ENCODE results near the gene DRG1.
"Not testable (repeated sequence)": the region's sequence is repeated elsewhere in the genome, so short reads cannot be mapped to it uniquely, and the experiment has no call there.

Gene DRG1, protein sequence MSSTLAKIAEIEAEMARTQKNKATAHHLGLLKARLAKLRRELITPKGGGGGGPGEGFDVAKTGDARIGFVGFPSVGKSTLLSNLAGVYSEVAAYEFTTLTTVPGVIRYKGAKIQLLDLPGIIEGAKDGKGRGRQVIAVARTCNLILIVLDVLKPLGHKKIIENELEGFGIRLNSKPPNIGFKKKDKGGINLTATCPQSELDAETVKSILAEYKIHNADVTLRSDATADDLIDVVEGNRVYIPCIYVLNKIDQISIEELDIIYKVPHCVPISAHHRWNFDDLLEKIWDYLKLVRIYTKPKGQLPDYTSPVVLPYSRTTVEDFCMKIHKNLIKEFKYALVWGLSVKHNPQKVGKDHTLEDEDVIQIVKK

DNA sequence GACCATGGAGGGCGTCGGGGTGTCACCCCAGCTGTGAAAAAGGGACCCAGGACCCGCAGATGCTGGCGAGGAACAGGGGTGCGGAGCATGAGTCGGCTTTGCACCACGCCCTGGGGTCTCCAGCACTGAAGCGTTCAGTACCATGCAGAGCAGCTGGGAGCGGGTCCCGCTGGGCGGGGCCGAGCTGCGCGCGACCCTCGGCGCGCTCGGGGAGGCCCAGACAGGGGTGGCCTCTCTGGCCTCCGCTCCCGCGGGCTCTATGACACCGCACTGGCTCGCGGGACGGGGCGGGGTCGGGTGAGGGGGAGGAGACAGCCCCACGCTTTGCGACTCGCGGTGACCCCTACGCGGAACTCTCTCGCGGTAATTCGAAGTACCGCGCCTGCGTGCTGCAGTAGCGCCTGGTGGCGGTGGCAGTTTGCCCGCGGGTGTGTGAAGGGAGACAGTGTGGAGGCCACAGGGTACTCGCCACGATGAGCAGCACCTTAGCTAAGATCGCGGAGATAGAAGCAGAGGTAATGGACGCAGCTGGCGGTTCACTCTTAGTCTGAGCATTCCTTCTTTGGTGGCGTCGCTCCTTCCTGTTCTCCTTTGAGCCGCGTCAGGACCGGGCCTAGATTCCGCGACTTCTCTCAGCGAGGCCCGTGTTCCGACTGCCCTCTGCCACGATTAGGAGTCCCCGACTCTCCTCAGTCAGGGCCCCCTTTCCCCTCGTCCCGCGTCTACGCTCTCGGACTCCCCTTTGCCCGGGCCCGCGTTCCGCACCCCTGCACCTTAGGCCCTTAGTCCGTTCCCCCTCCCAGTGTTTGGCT is at the start of gene DRG1:
DRG1 (plus strand) TSS at position 394 of the 812 bp plus-strand sequence; CDS start at position 474, 80 bp downstream.
- DNase-seq, result peak; percentile 95 to 98

DNA sequence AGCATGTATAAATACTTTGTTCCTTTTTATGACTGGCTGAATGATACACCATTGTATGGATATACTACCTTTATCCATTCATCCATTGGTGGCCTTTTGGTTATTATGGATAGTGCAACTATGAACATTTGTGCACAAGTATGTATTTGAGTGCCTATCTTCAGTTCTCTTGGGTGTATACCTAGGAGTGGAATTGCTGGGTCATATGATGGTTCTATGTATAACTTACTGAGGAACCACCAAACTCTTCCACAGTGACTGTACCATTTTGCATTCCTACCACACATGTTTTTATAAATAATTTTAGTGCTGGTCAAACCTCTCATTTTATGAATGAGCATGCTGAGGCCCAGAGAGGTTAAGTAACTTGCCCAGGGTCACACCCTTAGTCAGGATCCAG is 49.4 kb upstream of the DRG1 start:
- no peak for DNase-seq

DNA sequence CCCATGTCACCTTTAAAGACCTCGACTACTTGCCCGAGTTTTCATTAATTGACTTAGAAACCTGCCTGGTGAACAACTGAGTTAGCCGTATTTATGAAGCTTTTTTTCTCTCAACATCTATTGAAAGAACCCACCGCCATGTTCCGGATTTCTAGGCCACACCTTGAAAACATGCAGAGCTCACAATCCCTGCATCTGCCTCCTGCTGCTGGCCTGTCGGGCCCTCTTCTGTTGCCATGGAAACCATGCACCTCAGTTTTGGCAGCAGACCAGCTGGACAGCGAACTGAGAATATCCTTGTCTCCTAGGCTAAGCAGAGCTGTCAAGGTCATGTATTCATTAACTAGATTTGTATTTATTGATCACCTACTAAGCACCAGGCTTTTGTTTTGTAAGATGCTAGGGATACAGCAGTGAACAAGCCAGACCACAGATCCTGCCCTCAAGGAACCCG is 49.0 kb upstream of the DRG1 start:
- DNase-seq, result no peak

DNA sequence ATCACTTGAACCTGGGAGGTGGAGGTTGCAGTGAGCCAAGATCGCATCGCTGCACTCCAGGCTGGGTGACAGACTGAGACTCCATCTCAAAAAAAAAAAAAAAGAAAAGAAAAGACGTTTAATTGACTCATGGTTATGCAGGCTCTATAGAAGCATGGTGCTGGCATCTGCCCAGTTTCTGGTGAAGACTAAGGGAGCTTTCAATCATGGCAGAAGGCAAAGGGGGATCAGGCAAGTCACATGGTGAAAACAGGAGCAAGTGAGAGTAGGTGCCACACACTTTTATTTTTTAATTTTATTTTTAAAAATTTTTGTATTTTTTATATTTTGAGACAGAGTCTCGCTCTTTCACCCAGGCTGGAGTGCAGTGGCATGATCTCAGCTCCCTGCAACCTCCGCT is 44.9 kb upstream of the DRG1 start:
- DNase-seq, result no peak

DNA sequence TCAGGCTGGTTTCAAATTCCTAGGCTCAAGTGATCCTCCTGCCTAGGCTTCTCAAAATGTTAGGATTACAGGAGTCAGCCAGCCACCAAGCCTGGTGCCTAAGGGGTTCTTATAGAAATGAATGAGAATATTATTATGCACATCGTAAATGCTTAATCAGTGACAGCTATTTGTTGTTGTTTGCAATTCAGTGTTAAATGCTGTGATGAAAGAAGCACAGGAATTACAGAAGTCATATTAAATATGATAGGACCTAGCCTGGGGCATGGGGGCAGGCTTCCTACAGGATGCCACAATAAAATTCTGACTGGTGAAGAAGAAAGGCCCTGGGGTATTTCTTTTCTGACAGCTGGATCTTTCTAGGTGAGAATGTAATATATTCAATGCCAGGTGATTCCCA is 39.4 kb upstream of the DRG1 start:
- no peak for DNase-seq

DNA sequence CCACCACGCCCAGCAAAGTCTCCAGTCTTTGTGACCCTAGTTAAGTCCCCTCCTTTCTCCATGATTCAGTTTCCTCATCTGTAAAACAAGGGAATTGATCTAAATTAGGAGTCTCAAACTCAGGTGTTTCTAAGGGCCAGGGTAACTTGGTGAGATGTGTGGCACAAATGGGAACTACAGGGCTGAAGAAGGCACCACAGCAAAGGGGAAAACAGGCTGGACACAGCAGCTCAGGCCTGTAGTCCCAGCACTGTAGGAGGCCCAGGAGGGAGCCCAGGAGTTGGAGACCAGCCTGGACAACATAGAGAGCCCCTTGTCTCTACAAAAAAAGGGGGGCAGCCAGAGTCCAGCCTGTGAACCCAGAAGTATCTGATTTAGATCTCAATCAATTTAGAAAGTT is 37.7 kb upstream of the DRG1 start:
- no peak for DNase-seq

DNA sequence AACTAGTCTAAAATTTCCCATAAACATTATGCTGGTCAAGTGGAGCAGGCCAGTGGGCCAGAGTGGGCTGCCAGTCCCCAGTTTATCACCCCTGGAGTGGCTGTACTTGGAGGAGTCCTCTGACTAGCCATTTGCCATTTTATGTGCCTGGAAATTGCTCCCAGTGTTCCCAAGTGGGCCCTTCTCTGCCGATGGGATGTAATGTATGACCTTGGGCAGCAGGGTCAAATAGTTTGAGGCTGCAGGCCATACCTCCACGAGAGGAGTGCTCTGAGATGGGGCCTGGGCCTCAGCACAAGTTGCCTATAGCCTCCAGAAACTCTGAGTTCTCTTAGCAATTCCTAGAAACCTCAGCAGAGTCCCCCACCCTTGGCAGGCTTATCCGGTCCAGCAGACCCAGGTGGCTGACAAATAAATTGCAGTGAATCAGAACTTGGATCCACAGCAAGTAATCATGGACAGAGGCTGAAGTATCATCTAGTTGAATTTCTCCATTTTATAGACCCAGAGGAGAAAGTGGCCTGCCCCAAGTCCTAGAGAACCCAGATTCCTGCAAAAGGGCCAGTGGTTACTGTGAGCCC is 35.4 kb upstream of the DRG1 start:
- no peak for DNase-seq

DNA sequence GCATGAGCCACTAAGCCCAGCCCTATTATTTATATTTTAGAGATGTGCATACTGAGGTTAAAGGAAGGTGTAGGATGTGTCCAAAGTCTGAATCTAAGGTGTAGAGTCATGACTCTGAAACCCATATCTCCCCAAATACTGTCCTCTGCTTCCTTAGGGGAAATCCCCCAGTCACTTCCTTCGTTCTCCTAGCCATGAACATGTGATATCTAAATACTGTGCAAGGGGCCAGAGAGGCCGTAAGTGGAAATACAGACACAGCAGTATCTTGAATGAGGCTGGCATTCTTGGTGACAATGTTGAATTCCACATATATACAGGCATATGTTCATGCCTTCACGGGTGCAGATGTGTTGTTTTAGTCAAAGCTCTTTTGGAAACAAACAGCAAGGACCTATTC is 32.0 kb upstream of the DRG1 start:
- DNase-seq, result no peak

DNA sequence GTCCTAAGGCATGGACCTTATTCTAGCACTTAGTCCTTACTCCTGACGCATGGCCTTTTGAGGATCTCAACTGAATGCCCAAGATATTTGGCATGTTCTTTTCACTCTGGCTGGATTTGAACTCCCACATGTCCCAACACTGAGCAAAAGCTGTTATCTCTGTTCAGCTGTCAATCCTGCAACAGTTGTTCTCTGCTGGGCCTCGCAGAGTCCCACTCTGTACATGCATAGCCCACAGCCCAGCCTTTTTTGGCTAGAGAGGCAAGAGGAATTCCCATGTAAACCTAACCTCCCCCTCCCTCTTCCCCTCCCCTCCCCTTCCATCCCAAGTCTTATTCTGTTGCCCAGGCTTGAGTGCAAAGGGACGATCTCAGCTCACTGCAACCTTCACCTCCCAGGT is 21.8 kb upstream of the DRG1 start:
- no peak for DNase-seq

DNA sequence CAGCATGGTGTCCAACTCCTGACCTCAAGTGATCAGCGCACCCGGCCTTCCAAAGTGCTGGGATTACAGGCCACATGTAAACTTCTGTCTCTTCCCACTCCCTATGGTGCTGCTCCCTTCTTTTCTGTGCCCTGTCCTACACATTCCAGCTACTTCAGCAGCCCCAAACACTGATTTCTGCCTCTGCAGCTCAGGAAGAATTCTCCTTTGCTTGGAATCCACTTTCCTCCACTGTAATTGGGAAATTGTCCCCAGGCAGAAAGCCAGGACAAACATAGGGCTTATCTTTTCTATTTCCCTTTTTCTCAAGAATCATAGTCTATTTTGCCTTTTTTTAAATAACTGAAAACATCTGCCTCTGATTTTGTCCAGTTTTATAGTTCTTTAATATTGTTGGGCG is 21.3 kb upstream of the DRG1 start:
- DNase-seq, result no peak

DNA sequence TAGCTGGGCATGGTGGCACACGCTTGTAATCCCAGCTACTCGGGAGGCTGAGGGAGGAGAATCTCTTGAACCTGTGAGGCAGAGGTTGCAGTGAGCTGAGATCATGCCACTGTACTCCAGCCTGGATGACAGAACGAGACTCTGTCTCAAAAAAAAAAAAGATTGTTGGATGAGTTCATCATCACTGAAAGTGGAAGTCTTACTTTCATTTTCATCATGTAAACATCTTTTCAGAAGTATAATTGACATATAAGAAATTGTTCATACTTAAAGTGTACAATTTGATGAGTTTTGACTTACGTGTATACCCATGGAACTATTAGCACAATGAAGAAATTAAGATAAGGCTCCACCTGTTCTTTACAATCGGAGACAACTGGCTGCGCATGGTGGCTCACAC is 20.8 kb upstream of the DRG1 start:
- DNase-seq, result not testable (repeated sequence)

DNA sequence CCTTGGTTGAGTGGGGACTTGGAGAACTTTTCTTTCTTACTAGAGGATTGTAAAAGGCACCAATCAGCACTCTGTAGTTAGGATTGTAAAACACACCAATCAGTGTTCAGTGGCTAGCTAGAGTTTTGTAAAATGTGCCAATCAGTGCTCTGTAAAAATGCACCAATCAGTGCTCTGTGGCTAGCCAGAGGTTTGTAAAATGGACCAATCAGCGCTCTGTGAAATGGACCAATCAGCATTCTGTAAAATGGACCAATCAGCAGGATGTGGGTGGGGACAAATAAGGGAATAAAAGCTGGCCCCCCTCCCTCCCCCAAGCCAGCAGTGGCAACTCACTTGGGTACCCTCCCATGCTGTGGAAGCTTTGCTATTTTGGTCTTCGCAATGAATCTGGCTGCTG is 5.5 kb upstream of the DRG1 start:
- no peak for DNase-seq

DNA sequence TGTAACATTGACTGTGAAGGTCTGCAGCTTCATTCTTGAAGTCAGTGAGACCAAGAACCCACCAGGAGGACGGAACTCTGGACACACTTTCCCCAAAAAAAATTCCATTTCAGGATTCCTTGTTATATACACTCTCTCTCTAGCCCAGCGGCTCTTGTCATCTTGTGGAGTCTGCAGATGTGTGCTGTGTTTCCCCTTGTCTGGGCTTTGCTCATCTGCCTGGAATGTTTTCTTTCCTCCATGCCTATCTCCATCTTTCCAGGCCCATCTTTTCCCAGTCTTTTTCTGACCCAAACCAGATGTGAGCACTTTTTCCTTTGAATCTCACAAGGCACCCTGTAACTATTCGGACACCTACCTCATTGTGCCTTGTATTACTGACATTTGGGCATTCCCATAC is 5.1 kb upstream of the DRG1 start:
- no peak for DNase-seq

DNA sequence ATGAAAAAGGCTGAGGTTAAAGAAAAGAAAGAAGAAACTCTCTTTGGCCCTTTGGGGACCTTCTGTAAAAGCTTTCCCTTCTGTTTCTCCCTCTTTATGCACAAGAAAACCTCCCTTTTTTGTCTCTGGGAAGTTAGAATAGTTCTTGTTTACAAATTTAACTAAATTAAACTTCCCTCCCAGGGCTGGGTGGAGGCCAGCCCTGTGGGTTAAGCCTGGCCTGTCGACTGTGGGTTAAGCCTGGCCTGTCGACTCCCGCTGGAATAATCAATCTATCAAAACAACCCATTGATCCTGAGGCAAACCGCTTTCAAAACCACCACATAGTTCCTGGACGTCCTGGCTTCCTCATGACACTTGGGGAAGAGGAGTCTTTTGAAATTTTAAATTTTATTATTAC is 1.2 kb upstream of the DRG1 start:
- DNase-seq, result no peak

DNA sequence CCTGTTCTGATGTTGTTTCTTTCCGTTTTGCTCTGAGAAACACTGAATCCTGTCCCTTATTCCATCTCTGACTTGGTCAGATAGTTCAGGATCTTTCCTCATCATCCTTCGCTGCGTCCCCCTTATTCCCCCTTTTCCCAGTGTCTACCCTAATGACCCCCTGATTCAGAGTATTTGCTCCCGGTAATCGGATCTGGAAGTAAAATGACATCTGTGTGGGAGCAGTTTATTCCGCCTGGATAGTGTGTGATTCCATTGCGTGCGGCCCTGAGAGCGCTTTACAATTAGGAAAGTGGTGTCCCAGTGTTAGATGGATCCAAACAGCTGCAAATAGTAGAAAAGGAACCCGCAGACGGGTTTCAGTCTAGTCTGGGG is 606 bp downstream of the DRG1 start:
- DNase-seq, result no peak

DNA sequence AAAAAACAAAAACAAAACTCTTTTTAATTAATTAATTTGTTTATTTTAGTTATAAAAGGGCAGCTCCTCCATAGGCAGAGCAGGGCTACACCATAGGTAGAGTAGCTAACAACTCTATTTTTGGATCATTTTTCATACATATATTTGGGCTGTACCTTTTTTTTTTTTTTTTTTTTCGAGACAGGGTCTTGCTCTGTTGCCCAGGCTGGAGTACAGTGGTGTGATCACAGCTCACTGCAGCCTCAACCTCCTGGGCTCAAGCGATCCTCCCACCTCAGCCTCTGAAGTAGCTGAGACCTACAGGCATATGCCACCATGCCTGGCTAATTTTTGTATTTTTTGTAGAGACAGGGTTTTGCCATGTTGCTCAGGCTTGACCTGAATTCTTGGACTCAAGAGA is 2.9 kb downstream of the DRG1 start:
- not testable (repeated sequence) for DNase-seq

DNA sequence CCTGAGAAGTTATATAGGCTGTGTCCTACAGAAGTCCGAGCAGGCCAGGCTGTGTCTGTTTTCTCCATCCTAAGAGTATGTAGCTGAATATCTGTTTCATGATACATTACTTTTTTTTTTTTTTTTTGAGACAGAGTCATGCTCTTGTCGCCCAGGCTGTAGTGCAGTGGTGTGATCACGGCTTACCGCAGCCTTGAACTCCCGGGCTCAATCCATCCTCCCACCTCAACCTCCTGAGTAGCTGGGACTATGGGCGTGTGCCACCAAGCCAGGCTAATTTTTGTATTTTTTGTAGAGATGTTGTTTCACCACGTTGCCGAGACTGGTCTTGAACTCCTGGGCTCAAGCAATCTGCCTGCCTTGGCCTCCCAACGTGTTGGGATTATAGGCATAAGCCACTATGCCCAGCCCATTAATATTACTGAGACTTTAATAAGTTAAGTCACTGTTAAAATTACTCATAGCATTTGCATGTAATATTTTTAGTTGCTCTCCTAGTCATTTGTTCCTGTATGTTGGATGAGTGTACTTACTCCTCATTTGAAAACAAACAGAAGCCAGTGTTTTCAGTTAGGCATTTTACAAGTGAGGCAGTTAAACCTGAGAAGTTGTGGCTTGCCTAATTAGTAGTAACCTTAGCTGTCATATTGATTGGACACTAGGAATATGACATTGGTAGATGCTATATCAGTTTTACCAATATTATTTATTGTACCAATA is 26.1 kb downstream of the DRG1 start:
- DNase-seq, result no peak

DNA sequence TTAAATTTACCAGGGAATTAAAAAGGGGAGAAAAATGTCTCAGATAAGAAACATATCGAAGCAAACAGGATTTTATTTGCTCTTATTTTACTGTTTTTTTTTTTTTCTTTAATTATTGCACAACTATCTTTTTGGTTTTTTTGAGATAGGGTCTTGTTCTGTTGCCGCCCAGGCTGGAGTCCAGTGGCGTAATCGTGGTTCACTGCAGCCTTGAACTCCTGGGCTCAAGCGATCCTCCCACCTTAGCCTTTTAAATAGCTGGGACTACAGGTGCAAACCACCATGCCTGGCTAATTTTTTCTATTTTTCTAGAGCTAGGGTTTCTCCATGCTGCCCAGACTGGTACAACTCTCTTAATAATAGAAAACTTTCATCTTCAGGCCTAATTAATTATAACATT is 32.5 kb downstream of the DRG1 start:
- no peak for DNase-seq

DNA sequence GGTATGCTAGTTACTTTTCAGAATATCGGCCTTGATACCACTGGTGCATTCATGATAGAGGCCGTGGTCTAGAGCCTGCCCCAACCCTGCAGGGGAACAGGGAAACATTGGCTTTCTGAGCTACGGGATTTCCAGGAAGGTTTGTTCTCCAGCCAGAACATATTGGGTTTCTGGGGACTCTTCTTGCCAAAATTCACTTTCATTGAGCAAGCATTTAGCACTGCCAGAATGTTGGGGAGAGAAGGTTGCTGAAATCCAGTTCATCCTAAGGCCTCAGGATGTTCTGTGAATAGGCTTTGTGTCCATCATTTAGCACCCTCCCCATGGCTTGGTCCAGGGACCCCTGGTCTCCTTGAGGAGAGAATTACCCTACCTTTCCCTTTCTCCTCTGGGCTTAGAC is 36.7 kb downstream of the DRG1 start:
- no peak for DNase-seq

DNA sequence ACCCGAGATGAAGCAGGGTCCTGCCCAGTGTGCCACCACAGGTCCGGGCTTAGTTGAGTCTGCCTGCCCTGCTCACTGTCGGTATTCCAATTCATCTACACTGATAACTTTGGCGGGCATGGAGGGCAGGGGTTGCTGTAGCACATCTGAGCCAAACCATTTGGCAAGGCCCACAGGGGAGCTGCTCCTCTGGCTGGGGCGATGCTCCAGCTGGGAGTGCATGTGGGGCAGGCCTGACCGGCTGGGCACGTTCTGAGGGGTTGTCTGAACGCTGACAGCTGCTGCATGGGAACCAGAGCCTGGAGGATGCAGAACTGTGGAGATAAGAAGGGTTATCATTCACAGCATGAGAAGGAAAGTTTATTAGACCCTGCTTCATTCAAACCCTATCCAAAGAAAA is 40.4 kb downstream of the DRG1 start:
- no peak for DNase-seq

DNA sequence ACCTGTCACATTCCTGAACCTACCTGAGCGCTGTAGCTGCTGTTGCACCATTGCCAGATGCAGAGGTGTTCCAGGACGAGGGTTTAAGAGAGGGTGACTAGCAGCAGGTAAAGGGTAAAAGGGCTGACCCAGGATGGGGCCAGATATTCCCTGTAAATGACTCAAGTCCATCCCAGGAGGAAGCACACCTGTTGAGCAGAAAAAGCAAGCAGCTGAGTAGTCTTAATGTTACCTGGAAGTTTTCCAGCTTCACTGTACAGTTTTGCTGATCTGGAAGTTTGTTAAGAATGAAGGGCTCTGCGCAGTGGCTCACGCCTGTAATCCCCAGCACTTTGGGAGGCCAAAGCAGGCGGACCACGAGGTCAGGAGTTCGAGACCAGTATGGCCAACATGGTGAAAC is 41.3 kb downstream of the DRG1 start:
- DNase-seq, result no peak

DNA sequence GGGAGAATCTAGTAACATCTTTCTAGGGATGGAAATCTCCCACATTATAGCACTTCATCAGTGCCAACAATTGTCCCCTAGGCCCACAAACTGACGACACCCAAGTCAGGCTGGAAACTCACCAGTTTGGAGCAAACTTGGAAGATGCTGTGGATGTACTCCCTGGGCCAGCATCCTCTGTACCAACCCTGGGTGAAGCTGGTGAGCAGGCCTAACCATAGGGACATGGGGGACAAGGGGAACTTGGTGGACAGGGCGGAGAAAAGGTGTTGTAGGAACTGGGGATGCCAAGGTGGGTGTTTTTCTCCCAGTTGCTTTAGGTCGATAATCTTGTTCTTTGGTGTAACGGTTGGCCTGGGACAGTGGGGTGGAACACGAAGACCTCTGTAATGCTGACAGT is 42.2 kb downstream of the DRG1 start:
- no peak for DNase-seq

DNA sequence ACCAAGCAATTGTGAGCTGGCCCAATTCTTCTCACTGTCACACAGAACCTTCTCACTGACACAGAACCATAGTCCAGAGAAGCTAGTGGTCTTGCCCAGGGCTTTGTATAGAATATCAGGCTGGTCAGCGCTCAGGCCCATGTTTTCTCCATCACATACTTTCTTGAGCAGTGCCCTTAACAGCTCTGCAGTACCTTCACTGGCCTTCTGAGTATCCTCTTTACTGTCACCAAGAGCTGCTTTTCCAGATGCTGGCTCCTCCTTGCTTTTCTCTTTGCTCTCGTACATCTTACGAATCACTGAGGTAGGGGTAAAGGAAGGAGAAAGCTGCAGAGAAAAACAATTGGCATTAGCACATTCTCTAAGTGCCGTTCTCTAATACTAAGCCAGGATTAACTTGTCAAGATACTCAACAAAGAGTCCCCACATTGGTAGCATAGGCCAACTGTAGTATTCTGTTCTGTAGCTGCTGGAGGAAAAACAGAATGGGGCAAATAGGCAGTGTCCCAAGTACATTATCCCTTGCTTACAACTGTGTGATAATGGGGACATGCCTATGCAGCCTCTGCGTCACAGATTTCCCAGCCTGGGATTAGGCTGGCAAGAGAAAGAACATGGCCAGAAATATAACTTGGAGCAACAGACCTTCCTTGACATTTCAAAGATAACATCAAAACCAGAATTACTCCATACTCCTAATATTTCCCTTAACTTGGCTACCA is 43.5 kb downstream of the DRG1 start:
- no peak for DNase-seq
